Activated B cell treated with CpG ODN at 0.5 μM for 24 hours (primary cell): ENCODE measurements around the gene NQO2. TPM values are rescaled to one million over a fixed set of nuclear protein-coding genes. Genes with fewer than 3 reads are reported as not detected.
"Not testable (repeated sequence)": the region's sequence is repeated elsewhere in the genome, so short reads cannot be mapped to it uniquely, and the experiment has no call there.

Experiments
- ATAC-seq: fragments of 200-7000 bp; cut with Tn5 transposase; one replicate; pipeline ENCODE4 v1.10.0; 2021; ENCODE audit warnings: low read depth, mild to moderate bottlenecking, moderate library complexity
- CTCF ChIA-PET: fragments of 350-600 bp; sonication (Branson Sonifier 250); formaldehyde crosslinking; loops from one replicate; lab custom pipeline; 2021; ENCODE audit warnings: antibody characterized with exemption; lab: Charles Lee
- POLR2A ChIA-PET: fragments of 350-600 bp; sonication (Branson Sonifier 250); formaldehyde crosslinking; loops from one replicate; lab custom pipeline; 2021; ENCODE audit warnings: antibody characterized with exemption; lab: Charles Lee
- DNase-seq: peaks from one replicate; pipeline ENCODE4 v3.0.0; 2022
- H3K27ac Mint-ChIP-seq: one replicate; pipeline ENCODE4 v1.8.0; 2020; ENCODE audit warnings: mixed read lengths
- H3K27me3 Mint-ChIP-seq: one replicate; pipeline ENCODE4 v1.8.0; 2021; ENCODE audit warnings: mixed read lengths
- H3K36me3 Mint-ChIP-seq: one replicate; pipeline ENCODE4 v1.8.0; 2021; ENCODE audit warnings: low read depth, mixed read lengths
- H3K4me1 Mint-ChIP-seq: one replicate; pipeline ENCODE4 v1.8.0; 2021; ENCODE audit warnings: mixed read lengths
- H3K4me3 Mint-ChIP-seq: one replicate; pipeline ENCODE4 v1.8.0; 2020; ENCODE audit warnings: mild to moderate bottlenecking, mixed read lengths
- H3K9me3 Mint-ChIP-seq: one replicate; pipeline ENCODE4 v1.8.0; 2020; ENCODE audit warnings: mixed read lengths
- intact Hi-C: fragments of 100-400 bp; cut with micrococcal nuclease; formaldehyde crosslinking; loops from one replicate; pipeline ENCODE4 v1.15.1; 2024
- total RNA-seq: library from RNA; stranded (reverse); gene quantifications from 2 replicates; pipeline ENCODE4 v1.2.3, GENCODE V29; 2022
- TF ChIP-seq, protein P1 (sequence below): fragments of 200-600 bp; IDR thresholded peaks from one replicate; pipeline ENCODE4 v1.8.0; 2022; ENCODE audit warnings: antibody characterized with exemption, mild to moderate bottlenecking

The NQO2 gene
- total RNA-seq, 1 donor from 2014 or later, result 12.3 TPM

- ATAC-seq (no peak), DNase-seq (no peak)
- intact Hi-C loops, result no loop called here
- TF ChIP-seq, protein P1, sequence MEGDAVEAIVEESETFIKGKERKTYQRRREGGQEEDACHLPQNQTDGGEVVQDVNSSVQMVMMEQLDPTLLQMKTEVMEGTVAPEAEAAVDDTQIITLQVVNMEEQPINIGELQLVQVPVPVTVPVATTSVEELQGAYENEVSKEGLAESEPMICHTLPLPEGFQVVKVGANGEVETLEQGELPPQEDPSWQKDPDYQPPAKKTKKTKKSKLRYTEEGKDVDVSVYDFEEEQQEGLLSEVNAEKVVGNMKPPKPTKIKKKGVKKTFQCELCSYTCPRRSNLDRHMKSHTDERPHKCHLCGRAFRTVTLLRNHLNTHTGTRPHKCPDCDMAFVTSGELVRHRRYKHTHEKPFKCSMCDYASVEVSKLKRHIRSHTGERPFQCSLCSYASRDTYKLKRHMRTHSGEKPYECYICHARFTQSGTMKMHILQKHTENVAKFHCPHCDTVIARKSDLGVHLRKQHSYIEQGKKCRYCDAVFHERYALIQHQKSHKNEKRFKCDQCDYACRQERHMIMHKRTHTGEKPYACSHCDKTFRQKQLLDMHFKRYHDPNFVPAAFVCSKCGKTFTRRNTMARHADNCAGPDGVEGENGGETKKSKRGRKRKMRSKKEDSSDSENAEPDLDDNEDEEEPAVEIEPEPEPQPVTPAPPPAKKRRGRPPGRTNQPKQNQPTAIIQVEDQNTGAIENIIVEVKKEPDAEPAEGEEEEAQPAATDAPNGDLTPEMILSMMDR, result no peak
- ChIA-PET POLR2A (no interaction called here), CTCF (no interaction called here)
- Mint-ChIP-seq H3K4me1 (no peaks in the 10 kb centered on the region), H3K27ac (no peak overlapping the region), H3K27me3 (no peaks in the 10 kb centered on the region), H3K36me3 (peaks cover 27% of the 10 kb centered on the region), H3K4me3 (no peak overlapping the region), H3K9me3 (peaks cover 5% of the 10 kb centered on the region)
Observed at GRCh38 chr6:3017304-3017703, 17.6 kb downstream of the NQO2 start.

DNA sequence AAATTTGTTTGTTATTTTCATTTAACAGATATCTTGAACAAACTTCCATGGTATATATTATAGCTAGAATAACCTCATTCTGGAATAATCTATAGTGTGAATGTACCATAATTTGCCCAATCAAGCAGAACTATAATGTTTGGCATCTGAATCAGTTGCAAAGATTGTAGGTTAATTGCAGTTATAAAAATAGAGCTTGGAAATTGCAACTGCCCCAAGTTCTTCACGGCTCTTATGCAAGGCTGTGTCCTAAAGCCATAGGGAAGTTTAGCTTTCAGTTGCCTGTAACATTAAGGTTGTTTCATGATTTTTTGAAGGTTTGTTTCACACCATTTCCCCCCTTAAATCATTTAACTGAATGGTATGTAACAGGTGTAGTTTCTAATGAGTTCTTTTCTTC lies 19.4 kb downstream of the NQO2 start:
- Mint-ChIP-seq H3K27ac (no peak overlapping the region), H3K9me3 (no peaks in the 10 kb centered on the region), H3K4me3 (no peak overlapping the region), H3K4me1 (peaks cover 15% of the 10 kb centered on the region), H3K36me3 (peaks cover 21% of the 10 kb centered on the region), H3K27me3 (no peaks in the 10 kb centered on the region)
- ChIA-PET POLR2A (no interaction called here), CTCF (no interaction called here)
- TF ChIP-seq, protein P1, result no peak
- DNase-seq (no peak), ATAC-seq (no peak)
- intact Hi-C loops, result no loop called here

- intact Hi-C loops, result loop anchor here (10.0 kb wide), 1 partner anchor 1285 kb away; no protein-coding TSS in a partner anchor
- DNase-seq (no peak), ATAC-seq (no peak)
- Mint-ChIP-seq H3K9me3 (no peaks in the 10 kb centered on the region), H3K4me3 (no peak overlapping the region), H3K4me1 (peaks cover 21% of the 10 kb centered on the region), H3K27me3 (no peaks in the 10 kb centered on the region), H3K27ac (no peak overlapping the region), H3K36me3 (peaks cover 17% of the 10 kb centered on the region)
- POLR2A ChIA-PET, result no interaction called here
- TF ChIP-seq, protein P1, result no peak
- CTCF ChIA-PET, result no interaction called here
Observed at GRCh38 chr6:3019749-3020320, 20.1 kb downstream of the NQO2 start.

DNA sequence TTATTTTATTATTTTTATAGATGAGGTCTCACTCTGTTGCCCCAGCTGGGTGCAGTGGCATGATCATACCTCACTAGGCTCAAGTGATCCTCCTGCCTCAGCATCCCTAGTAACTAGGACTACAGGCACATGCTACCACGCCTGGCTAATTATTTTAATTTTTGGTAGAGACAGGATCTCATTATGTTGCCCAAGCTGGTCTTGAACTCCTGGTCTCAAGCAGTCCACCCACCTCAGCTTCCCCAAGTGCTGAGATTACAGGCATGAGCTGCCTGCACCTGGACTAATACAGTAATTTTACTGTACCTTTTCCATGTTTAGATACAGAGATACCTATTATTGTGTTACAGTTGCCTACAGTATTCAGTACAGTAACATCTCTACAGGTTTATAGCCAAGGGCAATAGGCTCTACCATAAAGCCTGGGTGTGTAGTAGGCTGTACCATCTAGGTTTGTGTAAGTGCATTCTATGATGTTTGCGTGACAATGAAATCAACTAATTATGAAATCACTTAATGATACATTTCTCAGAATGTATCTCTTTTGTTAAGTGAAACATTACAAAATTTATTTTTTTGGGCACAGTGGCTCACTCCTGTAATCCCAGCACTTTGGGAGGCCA lies 21.4 kb downstream of the NQO2 start:
- H3K4me3 Mint-ChIP-seq, ATAC-seq, H3K36me3 Mint-ChIP-seq, H3K9me3 Mint-ChIP-seq, H3K27ac Mint-ChIP-seq, DNase-seq, H3K27me3 Mint-ChIP-seq, CTCF ChIA-PET: not testable (repeated sequence)
- POLR2A ChIA-PET, result interaction anchor here (0.6 to 1.1 kb wide), 3 partner anchors 21 to 189 kb away, joined by 3 to 9 read pairs (median 4); partner anchors contain the start of gene NQO2
- peaks cover 33% of the 10 kb centered on the region for H3K4me1 Mint-ChIP-seq
- intact Hi-C loops, result loop anchor here (10.0 kb wide), 1 partner anchor 1286 kb away; no protein-coding TSS in a partner anchor

DNA sequence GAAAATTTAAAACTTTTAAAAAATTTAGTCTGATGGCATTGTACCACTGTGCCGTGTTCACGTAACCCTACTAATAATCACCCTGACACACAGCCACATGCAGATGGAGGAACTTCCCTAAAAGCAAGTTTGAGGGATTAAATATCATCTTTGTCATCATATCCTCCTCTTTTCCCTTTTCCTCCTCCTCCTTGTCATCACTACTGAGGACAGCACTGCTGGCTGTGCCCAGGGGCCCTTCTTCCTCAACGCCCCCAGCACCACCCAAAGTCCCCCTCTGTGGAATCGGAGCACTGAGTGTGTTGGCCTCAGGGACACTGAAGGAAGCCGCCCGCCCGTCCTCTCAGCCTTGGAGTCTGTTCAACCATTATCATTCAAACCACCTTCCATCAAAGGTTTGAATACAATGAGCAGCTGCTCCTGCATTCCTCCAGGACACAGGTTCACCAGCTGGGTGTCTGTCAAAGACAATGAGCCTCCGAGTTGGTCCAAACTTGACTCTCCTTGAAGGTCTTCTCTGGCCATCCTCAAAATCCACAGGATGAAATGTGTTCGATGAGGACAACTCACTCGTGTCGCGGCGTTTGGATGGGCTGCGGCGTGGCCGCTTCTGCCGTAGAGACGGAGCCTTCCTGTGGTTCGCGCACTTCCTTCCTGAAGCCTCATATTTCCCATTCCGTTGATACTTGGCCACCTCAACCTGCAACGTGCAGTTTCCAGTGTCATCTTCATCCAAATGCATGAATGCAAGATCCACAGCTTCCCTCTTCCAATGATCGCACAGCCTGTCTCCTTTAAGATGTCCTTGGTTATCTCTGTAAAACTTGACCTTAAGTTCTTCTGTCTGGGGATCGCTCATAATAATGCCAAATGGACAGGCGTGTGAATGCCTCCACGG lies 23.3 kb downstream of the NQO2 start:
- peaks cover 49% of the 10 kb centered on the region for H3K4me1 Mint-ChIP-seq
- H3K9me3 Mint-ChIP-seq, result no peaks in the 10 kb centered on the region
- H3K36me3 Mint-ChIP-seq, result peaks cover 7% of the 10 kb centered on the region
- H3K27me3 Mint-ChIP-seq, result no peaks in the 10 kb centered on the region
- H3K4me3 Mint-ChIP-seq, result peak overlapping the region; percentile 90
- intact Hi-C loops, result loop anchor here (1.0 to 10.0 kb wide), 5 partner anchors 24 to 1288 kb away; partner anchors contain the start of genes NQO2, RIPK1 and WRNIP1
- ATAC-seq (no peak), DNase-seq (no peak)
- ChIA-PET POLR2A (interaction anchor here (0.6 to 8.5 kb wide), 11 partner anchors 14 to 257 kb away, joined by 3 to 93 read pairs (median 4); partner anchors contain the start of genes NQO2, RIPK1, SERPINB1 and WRNIP1), CTCF (interaction anchor here (1.1 to 1.6 kb wide), 4 partner anchors 9 to 31 kb away, joined by 4 to 7 read pairs (median 5); partner anchors contain the start of gene NQO2)
- TF ChIP-seq, protein P1, result no peak
- peak overlapping the region; percentile 88 for H3K27ac Mint-ChIP-seq
